AG10803 (cell line): ENCODE data around the gene REEP2.
A peak's percentile ranks its signal among the peaks of the same experiment; 100 is the strongest.

Experiments
- DNase-seq: peaks from one replicate; pipeline ENCODE4 v3.0.0; 2010; ENCODE audit warnings: low read depth
- H3K4me3 ChIP-seq: 2 replicates; pipeline ENCODE4 v1.5.1; 2011; ENCODE audit warnings: mild to moderate bottlenecking, low read length, control low read depth
- CTCF ChIP-seq: conservative IDR thresholded peaks from 2 replicates; pipeline ENCODE4 v1.5.1; 2011; ENCODE audit warnings: mild to moderate bottlenecking, low read length, control low read depth, inconsistent platforms

REEP2 gene

GRCh38 chr5:138491284-138491648 is 52.4 kb downstream of the REEP2 start:
- TF ChIP-seq CTCF: no peak
- H3K4me3 ChIP-seq: peak overlapping the region; percentile 65
- DNase-seq: no peak

- no peak for TF ChIP-seq CTCF
- peak overlapping the region; percentile 65 for H3K4me3 ChIP-seq
- DNase-seq: peak; percentile 92
Observed at GRCh38 chr5:138491669-138492559, 53.1 kb downstream of the REEP2 start.

- no peak for DNase-seq
- no peak for TF ChIP-seq CTCF
Observed at GRCh38 chr5:138492560-138493045, 53.7 kb downstream of the REEP2 start.

GRCh38 chr5:138495351-138495750 is 56.5 kb downstream of the REEP2 start:
- DNase-seq: no peak
- H3K4me3 ChIP-seq: no peak overlapping the region
- TF ChIP-seq CTCF: no peak

More at GRCh38 chr5:138492560-138493045, 53.7 kb downstream of the REEP2 start:
- H3K4me3 ChIP-seq: peak overlapping the region; percentile 63
